ENCODE measurements around the gene MEF2A. TPM values are rescaled to one million over a fixed set of nuclear protein-coding genes. Genes with fewer than 3 reads are reported as not detected.

The MEF2A gene
- total and polyA plus RNA-seq, 9 of the 15 experiments (the other 6 are each of a cell fraction or from before 2014, with no cell fraction given), result 1.6 to 18.7 (median 8.7) TPM

- WGBS (ENCODE audit: insufficient coverage, low coverage, missing lambda C conversion rate), result 68% methylated on average over 2 of the region's 2 CpGs
- no peak for TF ChIP-seq ZNF175 (CRISPR knock-in tag; IDR thresholded peaks at IDR 0.05; ENCODE audit: low read depth)
- no peak for TF ChIP-seq HOXB6 (CRISPR knock-in tag; IDR thresholded peaks at IDR 0.05; ENCODE audit: borderline replicate concordance)
- TF ChIP-seq ZNF174 (CRISPR knock-in tag; IDR thresholded peaks at IDR 0.05), result no peak
- TF ChIP-seq ZNF609 (CRISPR knock-in tag; IDR thresholded peaks at IDR 0.05; ENCODE audit: borderline replicate concordance), result no peak
- TF ChIP-seq RBFOX2 (IDR thresholded peaks at IDR 0.05; ENCODE audit: low read depth, low read length), result no peak
- no peak for TF ChIP-seq ZNF212 (CRISPR knock-in tag; IDR thresholded peaks at IDR 0.05)
- no peak for TF ChIP-seq ZNF766 (CRISPR knock-in tag; conservative IDR thresholded peaks at IDR 0.05)
- no peak overlapping the region for H3K4me3 ChIP-seq
- ChIA-PET POLR2A (no interaction called here), CTCF (ENCODE audit: low intra/inter-chr PET ratio) (no interaction called here)
- no peak overlapping the region for H3K9ac ChIP-seq (ENCODE audit: insufficient read depth in 1 of 2, low read depth in 2 of 2, low read length in 2 of 2)
- no peak overlapping the region for H3K4me2 ChIP-seq (ENCODE audit: insufficient read depth, low read length)
- no peaks in the 10 kb centered on the region for H3K27me3 ChIP-seq (ENCODE audit: control insufficient read depth in 2 of 2, insufficient read depth in 2 of 2, low read length in 2 of 2)
- no peaks in the 10 kb centered on the region for H4K20me1 ChIP-seq (replicated peaks; ENCODE audit: control insufficient read depth, insufficient read depth, low read length)
- in situ Hi-C loops (cut with MboI) (no loop called here), intact Hi-C loops (cut with micrococcal nuclease) (no loop called here)
- no peaks in the 10 kb centered on the region for H3K9me1 ChIP-seq (ENCODE audit: control insufficient read depth, insufficient read depth, low read length)
- H3K36me3 ChIP-seq (ENCODE audit: control insufficient read depth, insufficient read depth, low read length), result no peaks in the 10 kb centered on the region
- no peaks in the 10 kb centered on the region for H3K4me1 ChIP-seq (replicated peaks in 1 of 2; ENCODE audit: control insufficient read depth in 2 of 2, insufficient read depth in 2 of 2, low read length in 2 of 2)
- no peak overlapping the region for H2AFZ ChIP-seq (ENCODE audit: low read depth, low read length)
- ATAC-seq (no peak), FAIRE-seq (no peak), DNase-seq (ENCODE audit: extremely low read depth in 1 of 4, low spot score in 3 of 4) (no peak)
- H3K27ac ChIP-seq (ENCODE audit: extremely low read depth, low read depth, low read length), result no peak overlapping the region
- H3K79me2 ChIP-seq (ENCODE audit: control insufficient read depth, insufficient read depth, low read length), result no peaks in the 10 kb centered on the region
- BruUV-seq (replicated peaks), result no TSS peak
- no peaks in the 10 kb centered on the region for H3K9me3 ChIP-seq (replicated peaks; ENCODE audit: control insufficient read depth, insufficient read depth, low read depth, low read length)
Observed at GRCh38 chr15:99662903-99663302, 97.1 kb downstream of the MEF2A start.

Measured in K562 (cell line).